Measurements from ENCODE around the gene NTN4. TPM values are rescaled to one million over a fixed set of nuclear protein-coding genes. Genes with fewer than 3 reads are reported as not detected.

NTN4 gene
- total RNA-seq, 1 experiment from 2014 or later: 9.6 TPM

GRCh38 chr12:95721320-95721719 is 69.2 kb downstream of the NTN4 start:
- peaks cover 36% of the 10 kb centered on the region for H3K4me1 ChIP-seq (ENCODE audit: insufficient read depth, low read length, poor library complexity, severe bottlenecking)
- no peak for TF ChIP-seq EZH2 (IDR thresholded peaks at IDR 0.05; ENCODE audit: borderline replicate concordance, low read depth, low read length, poor library complexity, severe bottlenecking)
- TF ChIP-seq CTCF (conservative IDR thresholded peaks at IDR 0.05; ENCODE audit: low read depth, low read length): peak; percentile 50; the same call in 1 of the 2 replicates
- intact Hi-C loops (cut with micrococcal nuclease; ENCODE audit: unreplicated experiment): no loop called here
- ChIA-PET POLR2A (ENCODE audit: low non-redundant PET) (no interaction called here), CTCF (no interaction called here)
- BruUV-seq (replicated peaks): no TSS peak
- peak; percentile 28 for DNase-seq (ENCODE audit: low spot score)
- H3K4me3 ChIP-seq (ENCODE audit: low read depth, low read length, poor library complexity, severe bottlenecking): no peak overlapping the region
- H3K36me3 ChIP-seq (ENCODE audit: insufficient read depth, low read length, poor library complexity, severe bottlenecking): no peaks in the 10 kb centered on the region
- no peaks in the 10 kb centered on the region for H3K27me3 ChIP-seq (replicated peaks; ENCODE audit: insufficient read depth, low read depth, low read length, poor library complexity)
- no peak overlapping the region for H3K27ac ChIP-seq (ENCODE audit: low read depth, low read length, poor library complexity, severe bottlenecking)
- H3K9me3 ChIP-seq (ENCODE audit: low read depth, low read length, poor library complexity, severe bottlenecking): peaks cover under 1% of the 10 kb centered on the region

- no TSS peak for BruUV-seq (replicated peaks)
- peaks cover 30% of the 10 kb centered on the region for H3K4me1 ChIP-seq (ENCODE audit: insufficient read depth, low read length, poor library complexity, severe bottlenecking)
- CTCF ChIA-PET: no interaction called here
- no peak for DNase-seq (ENCODE audit: low spot score)
- no peak overlapping the region for H3K4me3 ChIP-seq (ENCODE audit: low read depth, low read length, poor library complexity, severe bottlenecking)
- no peaks in the 10 kb centered on the region for H3K36me3 ChIP-seq (ENCODE audit: insufficient read depth, low read length, poor library complexity, severe bottlenecking)
- no peak overlapping the region for H3K27ac ChIP-seq (ENCODE audit: low read depth, low read length, poor library complexity, severe bottlenecking)
- no peaks in the 10 kb centered on the region for H3K9me3 ChIP-seq (ENCODE audit: low read depth, low read length, poor library complexity, severe bottlenecking)
- TF ChIP-seq CTCF (conservative IDR thresholded peaks at IDR 0.05; ENCODE audit: low read depth, low read length) (no peak), EZH2 (IDR thresholded peaks at IDR 0.05; ENCODE audit: borderline replicate concordance, low read depth, low read length, poor library complexity, severe bottlenecking) (no peak)
- no peaks in the 10 kb centered on the region for H3K27me3 ChIP-seq (replicated peaks; ENCODE audit: insufficient read depth, low read depth, low read length, poor library complexity)
- intact Hi-C loops (cut with micrococcal nuclease; ENCODE audit: unreplicated experiment): no loop called here
- POLR2A ChIA-PET (ENCODE audit: low non-redundant PET): no interaction called here
These were observed 70.4 kb downstream of the NTN4 start for GRCh38 chr12:95720146-95720545.

GRCh38 chr12:95718772-95719171 is 71.8 kb downstream of the NTN4 start:
- Histone ChIP-seq H3K27me3 (replicated peaks; ENCODE audit: insufficient read depth, low read depth, low read length, poor library complexity) (no peaks in the 10 kb centered on the region), H3K36me3 (ENCODE audit: insufficient read depth, low read length, poor library complexity, severe bottlenecking) (no peaks in the 10 kb centered on the region), H3K4me1 (ENCODE audit: insufficient read depth, low read length, poor library complexity, severe bottlenecking) (peaks cover 19% of the 10 kb centered on the region), H3K27ac (ENCODE audit: low read depth, low read length, poor library complexity, severe bottlenecking) (no peak overlapping the region), H3K9me3 (ENCODE audit: low read depth, low read length, poor library complexity, severe bottlenecking) (no peaks in the 10 kb centered on the region), H3K4me3 (ENCODE audit: low read depth, low read length, poor library complexity, severe bottlenecking) (no peak overlapping the region)
- TF ChIP-seq CTCF (conservative IDR thresholded peaks at IDR 0.05; ENCODE audit: low read depth, low read length) (no peak), EZH2 (IDR thresholded peaks at IDR 0.05; ENCODE audit: borderline replicate concordance, low read depth, low read length, poor library complexity, severe bottlenecking) (no peak)
- CTCF ChIA-PET: interaction anchor here (0.6 to 0.7 kb wide), 2 partner anchors 13 to 43 kb away, joined by 3 read pairs; no protein-coding TSS in a partner anchor
- intact Hi-C loops (cut with micrococcal nuclease; ENCODE audit: unreplicated experiment): no loop called here
- no TSS peak for BruUV-seq (replicated peaks)
- no peak for DNase-seq (ENCODE audit: low spot score)
- POLR2A ChIA-PET (ENCODE audit: low non-redundant PET): no interaction called here
